Testis (tissue), 3 donors: ENCODE results near the gene NRCAM. TPM values are rescaled to one million over a fixed set of nuclear protein-coding genes. Genes with fewer than 3 reads are reported as not detected.
"Not testable (repeated sequence)": the region's sequence is repeated elsewhere in the genome, so short reads cannot be mapped to it uniquely, and the experiment has no call there.

Experiments used
- DNase-seq: peaks from one replicate; pipeline ENCODE4 v3.0.0-alpha.2; 2019
- H3K27ac ChIP-seq, 2 donors: fragments of 200-600 bp; sonication (generic); one replicate each; pipeline ENCODE4 v1.5.1; 2019
- H3K27me3 ChIP-seq: fragments of 200-600 bp; sonication (generic); one replicate; pipeline ENCODE4 v1.5.1; 2019
- H3K36me3 ChIP-seq: fragments of 200-600 bp; sonication (generic); one replicate; pipeline ENCODE4 v1.5.1; 2017; ENCODE audit warnings: low read depth; ENCODE audit errors: missing control alignments
- H3K4me1 ChIP-seq: fragments of 200-600 bp; sonication (generic); one replicate; pipeline ENCODE4 v1.5.1; 2019
- H3K4me3 ChIP-seq, 2 donors: fragments of 200-600 bp; sonication (generic); one replicate each; pipeline ENCODE4 v1.5.1; 2017 to 2019
- H3K9me3 ChIP-seq: fragments of 200-600 bp; sonication (generic); one replicate; pipeline ENCODE4 v1.5.1; 2017
- POLR2A ChIP-seq: fragments of 450-650 bp; IDR thresholded peaks from one replicate; pipeline ENCODE4 v1.6.1; 2017; ENCODE audit warnings: antibody characterized with exemption, mild to moderate bottlenecking, moderate library complexity
- WGBS, 2 donors: methylation state at CpG; one replicate each; pipeline ENCODE4 v1.1.5; 2018; 5-methylcytosine and 5-hydroxymethylcytosine counted together
- intact Hi-C: fragments of 100-400 bp; cut with DNase I; formaldehyde crosslinking; loops from one replicate; pipeline ENCODE4 v1.15.1; 2023; ENCODE audit warnings: low total_unique reads
- polyA plus RNA-seq: library from polyadenylated mRNA; stranded (reverse); fragments of 350-450 nt; fragmentation: Illumina TruSeq; extraction: RNeasy Lipid Tissue Mini Kit (QIAGEN cat#74804); gene quantifications from one replicate; pipeline ENCODE4 v1.2.3, GENCODE V29; 2014; ENCODE audit warnings: low read depth, low replicate concordance; ENCODE audit not compliant: insufficient read depth
- total RNA-seq, 2 donors: library from RNA; depleted of rRNA; stranded (reverse); fragments of >200 nt; gene quantifications; one replicate each; pipeline ENCODE4 v1.2.3, GENCODE V29; 2016
- TF ChIP-seq, protein P1 (sequence below), 3 experiments: fragments of 450-650 bp in 2 of 3; fragments of 200-600 bp in 1 of 3; sonication (generic) in 1 of 3; IDR thresholded peaks; one replicate each; pipeline ENCODE4 v1.5.1; 2016 to 2019; ENCODE audit warnings: antibody characterized with exemption in 3 of 3, mild to moderate bottlenecking in 2 of 3, moderate library complexity in 1 of 3

The NRCAM gene
- total and polyA plus RNA-seq, 3 donors from 2014 or later: 7.4 to 11.4 (median 7.6) TPM

DNA sequence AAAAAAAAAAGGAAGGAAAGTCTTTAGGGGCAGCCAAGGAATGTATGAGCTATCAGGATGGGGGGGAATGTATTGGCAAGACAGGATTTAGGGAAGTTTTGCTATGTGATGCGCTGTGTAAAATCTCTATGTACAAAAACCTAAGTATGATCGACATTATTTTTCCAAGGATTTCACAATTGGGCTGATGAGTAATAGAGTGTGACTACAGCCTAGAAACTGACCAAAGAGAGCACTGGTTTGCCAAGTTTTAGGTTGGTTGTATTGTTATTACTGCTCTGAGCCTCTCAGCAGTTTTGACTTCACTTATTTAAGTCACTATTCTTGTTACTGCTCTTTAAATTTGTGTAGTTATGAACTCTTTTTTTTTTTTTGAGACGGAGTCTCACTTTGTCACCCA, 107.3 kb downstream of the NRCAM start:
- no peak overlapping the region for H3K27ac ChIP-seq
- 92 to 96% methylated on average over 3 of the region's 3 CpGs for WGBS, 2 donors
- H3K4me1 ChIP-seq: no peaks in the 10 kb centered on the region
- no peaks in the 10 kb centered on the region for H3K27me3 ChIP-seq
- intact Hi-C loops: no loop called here
- DNase-seq: no peak
- H3K36me3 ChIP-seq: no peaks in the 10 kb centered on the region
- no peaks in the 10 kb centered on the region for H3K9me3 ChIP-seq
- TF ChIP-seq, protein P1, sequence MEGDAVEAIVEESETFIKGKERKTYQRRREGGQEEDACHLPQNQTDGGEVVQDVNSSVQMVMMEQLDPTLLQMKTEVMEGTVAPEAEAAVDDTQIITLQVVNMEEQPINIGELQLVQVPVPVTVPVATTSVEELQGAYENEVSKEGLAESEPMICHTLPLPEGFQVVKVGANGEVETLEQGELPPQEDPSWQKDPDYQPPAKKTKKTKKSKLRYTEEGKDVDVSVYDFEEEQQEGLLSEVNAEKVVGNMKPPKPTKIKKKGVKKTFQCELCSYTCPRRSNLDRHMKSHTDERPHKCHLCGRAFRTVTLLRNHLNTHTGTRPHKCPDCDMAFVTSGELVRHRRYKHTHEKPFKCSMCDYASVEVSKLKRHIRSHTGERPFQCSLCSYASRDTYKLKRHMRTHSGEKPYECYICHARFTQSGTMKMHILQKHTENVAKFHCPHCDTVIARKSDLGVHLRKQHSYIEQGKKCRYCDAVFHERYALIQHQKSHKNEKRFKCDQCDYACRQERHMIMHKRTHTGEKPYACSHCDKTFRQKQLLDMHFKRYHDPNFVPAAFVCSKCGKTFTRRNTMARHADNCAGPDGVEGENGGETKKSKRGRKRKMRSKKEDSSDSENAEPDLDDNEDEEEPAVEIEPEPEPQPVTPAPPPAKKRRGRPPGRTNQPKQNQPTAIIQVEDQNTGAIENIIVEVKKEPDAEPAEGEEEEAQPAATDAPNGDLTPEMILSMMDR (IDR thresholded peaks at IDR 0.05): no peak
- TF ChIP-seq POLR2A: no peak
- no peak overlapping the region for H3K4me3 ChIP-seq

GRCh38 chr7:108347616-108348015, 108.6 kb downstream of the NRCAM start:
- Histone ChIP-seq H3K27ac (no peak overlapping the region), H3K36me3 (no peaks in the 10 kb centered on the region), H3K4me3 (no peak overlapping the region), H3K9me3 (no peaks in the 10 kb centered on the region), H3K4me1 (no peaks in the 10 kb centered on the region), H3K27me3 (no peaks in the 10 kb centered on the region)
- intact Hi-C loops: no loop called here
- DNase-seq: no peak
- TF ChIP-seq POLR2A: no peak
- TF ChIP-seq, protein P1 (IDR thresholded peaks at IDR 0.05): no peak
- WGBS, 2 donors: 37 to 38% methylated on average over 2 of the region's 2 CpGs

DNA sequence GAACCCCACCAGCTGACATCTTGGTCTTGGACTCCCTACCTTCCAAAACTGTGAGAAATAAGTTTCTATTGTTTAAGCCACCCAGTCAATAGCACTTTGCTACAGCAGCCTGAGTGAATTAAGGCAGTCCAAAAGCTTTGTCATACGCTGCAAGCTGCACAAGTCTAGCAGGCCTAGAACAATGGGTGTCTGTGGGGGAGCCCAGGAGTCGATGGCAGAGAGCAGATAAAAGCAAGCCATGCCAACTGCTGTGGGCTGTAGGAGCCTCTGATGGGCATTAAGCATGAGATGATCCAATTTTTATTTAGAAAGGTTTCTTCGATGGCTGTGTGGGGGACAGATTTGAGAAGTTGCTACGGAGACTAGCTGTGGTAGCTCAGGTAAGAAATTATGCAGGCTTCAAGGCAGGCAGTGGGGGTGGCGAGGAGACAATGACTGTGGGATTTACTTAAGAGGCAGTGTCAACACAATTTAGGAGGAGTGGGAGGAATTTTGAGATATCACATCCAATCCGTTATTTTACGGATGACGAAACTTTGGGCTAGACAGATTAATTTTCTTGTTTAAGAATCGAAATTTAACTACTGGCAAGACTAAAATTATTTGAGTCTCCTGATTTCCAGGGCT, 110.4 kb downstream of the NRCAM start:
- Histone ChIP-seq H3K27me3 (no peaks in the 10 kb centered on the region), H3K4me1 (no peaks in the 10 kb centered on the region), H3K9me3 (no peaks in the 10 kb centered on the region), H3K36me3 (no peaks in the 10 kb centered on the region), H3K4me3 (no peak overlapping the region), H3K27ac (no peak overlapping the region)
- intact Hi-C loops: no loop called here
- no peak for DNase-seq
- TF ChIP-seq POLR2A: no peak
- TF ChIP-seq, protein P1 (IDR thresholded peaks at IDR 0.05): no peak
- 61 to 78% methylated on average over 9 of the region's 9 CpGs for WGBS, 2 donors

DNA sequence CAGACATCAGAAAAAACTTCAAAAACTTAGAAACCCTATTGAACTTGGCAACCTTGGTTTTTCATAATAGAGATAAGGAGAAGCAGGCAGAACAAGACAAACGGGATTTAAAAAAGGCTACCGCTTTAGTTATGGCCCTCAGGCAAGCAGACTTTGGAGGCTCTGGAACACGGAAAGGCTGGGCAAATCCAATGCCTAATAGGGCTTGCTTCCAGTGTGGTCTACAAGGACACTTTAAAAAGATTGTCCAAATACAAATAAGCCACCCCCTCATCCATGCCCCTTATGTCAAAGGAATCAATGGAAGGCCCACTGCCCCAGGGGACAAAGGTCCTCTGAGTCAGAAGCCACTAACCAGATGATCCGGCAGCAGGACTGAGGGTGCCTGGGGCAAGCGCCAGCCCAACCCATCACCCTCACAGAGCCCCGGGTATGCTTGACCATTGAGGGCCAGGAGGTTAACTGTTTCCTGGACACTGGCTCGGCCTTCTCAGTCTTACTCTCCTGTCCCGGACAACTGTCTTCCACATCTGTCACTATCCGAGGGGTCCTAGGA, 115.3 kb downstream of the NRCAM start:
- intact Hi-C loops: no loop called here
- no peak for DNase-seq
- Histone ChIP-seq H3K9me3 (no peaks in the 10 kb centered on the region), H3K4me1 (no peaks in the 10 kb centered on the region), H3K4me3 (no peak overlapping the region), H3K27me3 (no peaks in the 10 kb centered on the region), H3K27ac (no peak overlapping the region), H3K36me3 (no peaks in the 10 kb centered on the region)
- TF ChIP-seq, protein P1 (IDR thresholded peaks at IDR 0.05): no peak
- TF ChIP-seq POLR2A: no peak
- 69 to 83% methylated on average over 8 to 9 of the region's 9 CpGs for WGBS, 2 donors

DNA sequence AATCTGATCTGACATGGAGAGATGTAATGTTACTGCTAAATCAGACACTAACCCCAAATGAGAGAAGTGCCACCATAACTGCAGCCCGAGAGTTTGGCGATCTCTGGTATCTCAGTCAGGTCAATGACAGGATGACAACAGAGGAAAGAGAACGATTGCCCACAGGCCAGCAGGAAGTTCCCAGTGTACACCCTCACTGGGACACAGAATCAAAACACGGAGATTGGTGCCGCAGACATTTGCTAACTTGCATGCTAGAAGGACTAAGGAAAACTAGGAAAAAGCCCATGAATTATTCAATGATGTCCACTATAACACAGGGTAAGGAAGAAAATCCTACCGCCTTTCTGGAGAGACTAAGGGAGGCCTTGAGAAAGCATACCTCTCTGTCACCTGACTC, 115.8 kb downstream of the NRCAM start:
- WGBS, 2 donors: 60 to 77% methylated on average over 6 of the region's 6 CpGs

More for the DNA sequence above, 115.8 kb downstream of the NRCAM start:
- H3K9me3 ChIP-seq, DNase-seq, intact Hi-C loops, H3K4me3 ChIP-seq, H3K27me3 ChIP-seq, H3K36me3 ChIP-seq, H3K4me1 ChIP-seq, H3K27ac ChIP-seq: not testable (repeated sequence)
